Activated CD4-positive, alpha-beta T cell treated with anti-CD3 and anti-CD28 coated beads, Interleukin-2, amount 10 ng/mL, durations not matched to agents 24 days and 14 days (primary cell): ENCODE data around the gene ARHGEF39. TPM values are rescaled to one million over a fixed set of nuclear protein-coding genes. Genes with fewer than 3 reads are reported as not detected.

Source experiments
- DNase-seq: peaks from one replicate; pipeline ENCODE4 v3.0.0; 2022
- H3K27ac Mint-ChIP-seq: one replicate; pipeline ENCODE4 v1.8.0; 2022; ENCODE audit warnings: mild to moderate bottlenecking, mixed read lengths
- H3K27me3 Mint-ChIP-seq: one replicate; pipeline ENCODE4 v1.8.0; 2022; ENCODE audit warnings: mixed read lengths
- H3K36me3 Mint-ChIP-seq: one replicate; pipeline ENCODE4 v1.8.0; 2022; ENCODE audit warnings: low read depth, mild to moderate bottlenecking, mixed read lengths
- H3K4me1 Mint-ChIP-seq: one replicate; pipeline ENCODE4 v1.8.0; 2021; ENCODE audit warnings: mixed read lengths
- H3K4me3 Mint-ChIP-seq: one replicate; pipeline ENCODE4 v1.8.0; 2022; ENCODE audit warnings: mild to moderate bottlenecking, moderate library complexity, mixed read lengths
- H3K9me3 Mint-ChIP-seq: one replicate; pipeline ENCODE4 v1.8.0; 2021; ENCODE audit warnings: mixed read lengths
- intact Hi-C: fragments of 100-400 bp; cut with micrococcal nuclease; formaldehyde crosslinking; loops from one replicate; pipeline ENCODE4 v1.15.1; 2023
- total RNA-seq: library from RNA; stranded (reverse); gene quantifications from 2 replicates; pipeline ENCODE4 v1.2.3, GENCODE V29; 2022

ARHGEF39 gene
- total RNA-seq, 1 donor from 2014 or later, result 9.9 TPM

DNA sequence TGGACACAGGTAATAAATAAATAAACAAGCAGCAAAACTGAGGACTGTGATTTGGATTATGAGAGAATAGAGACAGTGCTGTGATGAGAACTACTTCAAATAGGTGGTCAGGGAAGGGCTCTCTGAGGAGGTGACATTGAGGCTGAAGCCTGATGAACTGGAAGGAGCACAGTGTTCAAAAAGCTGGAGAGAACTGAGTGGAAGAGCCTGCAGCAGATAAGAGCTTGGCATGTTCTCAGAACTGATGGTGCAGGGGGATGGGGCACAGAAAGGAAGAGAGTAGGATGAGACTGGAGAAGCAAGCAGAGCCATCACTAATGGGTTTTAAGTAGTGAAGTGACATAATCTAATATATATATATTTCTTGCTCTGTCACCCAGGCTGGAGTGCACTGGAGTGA is 35.9 kb upstream of the ARHGEF39 start:
- intact Hi-C loops, result no loop called here
- H3K27ac Mint-ChIP-seq, result no peak overlapping the region
- no peak overlapping the region for H3K4me3 Mint-ChIP-seq
- no peaks in the 10 kb centered on the region for H3K27me3 Mint-ChIP-seq
- peaks cover 50% of the 10 kb centered on the region for H3K36me3 Mint-ChIP-seq
- no peak for DNase-seq
- H3K4me1 Mint-ChIP-seq, result peaks cover 2% of the 10 kb centered on the region
- H3K9me3 Mint-ChIP-seq, result no peaks in the 10 kb centered on the region

GRCh38 chr9:35700031-35700430 is 35.0 kb upstream of the ARHGEF39 start:
- peaks cover 45% of the 10 kb centered on the region for H3K36me3 Mint-ChIP-seq
- DNase-seq, result no peak
- H3K27me3 Mint-ChIP-seq, result no peaks in the 10 kb centered on the region
- peaks cover 2% of the 10 kb centered on the region for H3K4me1 Mint-ChIP-seq
- H3K27ac Mint-ChIP-seq, result no peak overlapping the region
- no peak overlapping the region for H3K4me3 Mint-ChIP-seq
- no peaks in the 10 kb centered on the region for H3K9me3 Mint-ChIP-seq
- intact Hi-C loops, result no loop called here

- no peaks in the 10 kb centered on the region for H3K27me3 Mint-ChIP-seq
- intact Hi-C loops, result no loop called here
- H3K4me3 Mint-ChIP-seq, result no peak overlapping the region
- H3K27ac Mint-ChIP-seq, result no peak overlapping the region
- H3K4me1 Mint-ChIP-seq, result peaks cover 2% of the 10 kb centered on the region
- no peak for DNase-seq
- H3K9me3 Mint-ChIP-seq, result no peaks in the 10 kb centered on the region
- H3K36me3 Mint-ChIP-seq, result peaks cover 29% of the 10 kb centered on the region
These were observed 33.2 kb upstream of the ARHGEF39 start for GRCh38 chr9:35698231-35698630.

DNA sequence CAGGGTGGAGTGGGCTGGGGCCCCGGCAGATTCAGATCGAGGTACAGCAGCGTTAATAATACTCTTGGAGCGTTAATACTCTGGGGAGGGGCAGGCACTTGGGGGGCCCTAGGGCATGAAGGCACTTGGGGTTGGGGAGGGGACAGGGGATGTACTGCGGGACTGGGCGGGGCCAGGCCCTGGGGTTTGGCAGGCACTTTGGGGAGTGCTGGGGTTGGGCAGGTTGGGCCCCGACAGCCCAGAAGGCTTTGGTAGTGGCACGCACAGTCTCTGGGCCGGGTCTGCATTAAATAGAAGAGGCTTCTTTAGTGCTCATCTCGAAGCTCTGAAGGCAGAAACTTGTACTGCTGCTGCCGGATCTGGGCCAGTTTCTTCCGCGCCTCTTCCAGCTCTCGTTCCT is 32.5 kb upstream of the ARHGEF39 start:
- Mint-ChIP-seq H3K27ac (no peak overlapping the region), H3K36me3 (peaks cover 23% of the 10 kb centered on the region), H3K4me3 (no peak overlapping the region), H3K27me3 (no peaks in the 10 kb centered on the region), H3K4me1 (peaks cover 2% of the 10 kb centered on the region), H3K9me3 (no peaks in the 10 kb centered on the region)
- intact Hi-C loops, result loop anchor here (2.0 kb wide), 1 partner anchor 31 kb away; no protein-coding TSS in a partner anchor
- DNase-seq, result no peak

- intact Hi-C loops, result loop anchor here (2.0 kb wide), 1 partner anchor 32 kb away; no protein-coding TSS in a partner anchor
- peak overlapping the region; percentile 4 for H3K27ac Mint-ChIP-seq
These were observed 31.7 kb upstream of the ARHGEF39 start for GRCh38 chr9:35696520-35697215.

GRCh38 chr9:35695943-35696401 is 31.0 kb upstream of the ARHGEF39 start:
- peaks cover 8% of the 10 kb centered on the region for H3K4me1 Mint-ChIP-seq
- H3K36me3 Mint-ChIP-seq, result peaks cover 23% of the 10 kb centered on the region
- H3K9me3 Mint-ChIP-seq, result no peaks in the 10 kb centered on the region
- intact Hi-C loops, result loop anchor here (2.0 kb wide), 1 partner anchor 33 kb away; no protein-coding TSS in a partner anchor
- no peak for DNase-seq
- H3K27ac Mint-ChIP-seq, result no peak overlapping the region
- H3K4me3 Mint-ChIP-seq, result no peak overlapping the region
- no peaks in the 10 kb centered on the region for H3K27me3 Mint-ChIP-seq

More at GRCh38 chr9:35696520-35697215, 31.7 kb upstream of the ARHGEF39 start:
- peak; percentile 87 for DNase-seq
- no peaks in the 10 kb centered on the region for H3K27me3 Mint-ChIP-seq
- no peaks in the 10 kb centered on the region for H3K9me3 Mint-ChIP-seq
- H3K4me1 Mint-ChIP-seq, result peaks cover 5% of the 10 kb centered on the region
- H3K4me3 Mint-ChIP-seq, result no peak overlapping the region
- H3K36me3 Mint-ChIP-seq, result peaks cover 23% of the 10 kb centered on the region

GRCh38 chr9:35691757-35692301 is 26.8 kb upstream of the ARHGEF39 start:
- Mint-ChIP-seq H3K4me3 (peak overlapping the region; percentile 86), H3K27me3 (no peaks in the 10 kb centered on the region), H3K36me3 (peaks cover 7% of the 10 kb centered on the region), H3K27ac (peak overlapping the region; percentile 49), H3K4me1 (peaks cover 23% of the 10 kb centered on the region), H3K9me3 (no peaks in the 10 kb centered on the region)
- intact Hi-C loops, result loop anchor here (2.0 kb wide), 1 partner anchor 33 kb away; the partner anchor contains the start of genes CCDC107 and RMRP
- no peak for DNase-seq

DNA sequence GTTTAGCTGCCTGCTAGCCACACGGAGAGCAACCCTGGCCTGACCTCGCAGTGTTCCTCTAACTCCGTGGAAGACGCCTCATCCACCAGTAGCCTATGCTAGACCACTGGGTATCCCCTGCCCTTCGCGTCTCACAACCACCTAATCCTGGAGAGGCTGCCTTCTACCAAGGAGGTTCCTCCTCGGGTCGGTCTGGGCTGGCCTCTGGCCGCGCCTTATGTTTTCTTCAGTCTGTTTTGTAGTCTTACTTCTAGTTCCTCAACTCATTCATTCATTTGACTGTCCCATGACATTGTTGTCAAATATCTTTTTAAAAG is 26.3 kb upstream of the ARHGEF39 start:
- DNase-seq, result no peak
- no peaks in the 10 kb centered on the region for H3K9me3 Mint-ChIP-seq
- H3K27me3 Mint-ChIP-seq, result no peaks in the 10 kb centered on the region
- H3K27ac Mint-ChIP-seq, result peak overlapping the region; percentile 81
- peaks cover 1% of the 10 kb centered on the region for H3K36me3 Mint-ChIP-seq
- H3K4me1 Mint-ChIP-seq, result peaks cover 21% of the 10 kb centered on the region
- intact Hi-C loops, result loop anchor here (2.0 kb wide), 1 partner anchor 32 kb away; the partner anchor contains the start of genes CCDC107 and RMRP
- peak overlapping the region; percentile 86 for H3K4me3 Mint-ChIP-seq

GRCh38 chr9:35690614-35691333 is 25.8 kb upstream of the ARHGEF39 start:
- peak overlapping the region; percentile 81 for H3K27ac Mint-ChIP-seq

DNA sequence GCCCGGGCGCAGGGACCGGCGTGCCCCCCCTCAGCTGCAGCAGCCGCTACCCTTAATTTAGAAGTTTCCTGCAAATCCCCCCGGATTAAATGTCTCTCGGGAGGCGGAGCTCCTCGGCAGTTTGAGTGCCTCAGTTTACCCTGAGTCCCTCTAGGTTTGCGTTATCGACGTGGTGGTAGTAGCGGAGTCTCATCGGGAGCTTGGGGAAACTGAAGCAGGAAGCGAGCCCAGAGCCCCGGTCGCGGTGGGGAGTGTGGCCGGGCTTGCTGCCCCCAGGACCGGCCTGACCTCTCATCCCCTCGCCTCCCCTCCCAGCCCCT is 25.3 kb upstream of the ARHGEF39 start:
- intact Hi-C loops, result loop anchor here (2.0 kb wide), 1 partner anchor 31 kb away; the partner anchor contains the start of genes CCDC107 and RMRP
- H3K36me3 Mint-ChIP-seq, result no peaks in the 10 kb centered on the region
- DNase-seq, result no peak
- no peaks in the 10 kb centered on the region for H3K9me3 Mint-ChIP-seq
- H3K27ac Mint-ChIP-seq, result peak overlapping the region; percentile 60
- peaks cover 21% of the 10 kb centered on the region for H3K4me1 Mint-ChIP-seq
- H3K4me3 Mint-ChIP-seq, result peak overlapping the region; percentile 86
- no peaks in the 10 kb centered on the region for H3K27me3 Mint-ChIP-seq

More at GRCh38 chr9:35690614-35691333, 25.8 kb upstream of the ARHGEF39 start:
- peaks cover 21% of the 10 kb centered on the region for H3K4me1 Mint-ChIP-seq
- H3K4me3 Mint-ChIP-seq, result peak overlapping the region; percentile 86
- DNase-seq, result peak; percentile 79
- no peaks in the 10 kb centered on the region for H3K27me3 Mint-ChIP-seq
- no peaks in the 10 kb centered on the region for H3K9me3 Mint-ChIP-seq
- H3K36me3 Mint-ChIP-seq, result no peaks in the 10 kb centered on the region
- intact Hi-C loops, result loop anchor here (2.0 kb wide), 1 partner anchor 32 kb away; the partner anchor contains the start of genes CCDC107 and RMRP

DNA sequence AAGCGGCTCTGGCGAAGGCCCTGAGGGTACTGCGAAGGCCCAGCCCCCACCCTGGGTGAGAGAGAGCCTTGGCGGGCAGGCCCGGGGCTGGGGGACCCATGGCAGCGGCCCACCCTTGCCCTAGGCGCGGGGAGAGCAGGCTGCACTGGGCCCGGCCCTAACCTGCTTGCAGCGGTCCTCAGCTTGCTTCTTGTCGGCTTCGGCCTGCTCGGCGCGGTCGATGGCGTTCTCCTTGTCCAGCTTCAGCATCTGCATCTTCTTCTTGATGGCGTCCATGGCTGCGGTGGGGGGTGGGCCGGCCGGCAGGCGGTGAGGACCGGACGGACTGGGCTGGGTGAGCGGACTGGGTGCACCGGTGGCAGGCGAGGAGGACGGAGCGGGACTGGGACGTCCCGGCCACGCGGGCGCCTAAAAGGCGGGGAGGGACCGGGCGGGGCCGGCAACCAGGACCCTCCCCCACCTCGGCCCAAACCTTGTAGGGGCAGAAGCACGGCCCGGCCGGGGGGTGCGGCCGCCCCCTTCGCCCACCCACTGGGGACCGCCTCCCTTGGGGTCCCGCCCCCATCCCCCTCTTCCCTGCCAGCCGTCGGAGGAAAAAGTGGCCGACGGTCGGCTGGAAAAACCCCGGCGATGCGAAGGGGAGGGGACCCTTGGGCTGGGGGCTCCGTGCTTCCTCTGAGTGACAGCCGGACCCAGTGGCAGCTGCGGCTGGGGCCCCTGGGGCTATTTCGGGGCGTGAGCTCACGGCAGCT is 24.7 kb upstream of the ARHGEF39 start, which contains the start of gene TPM2:
Gene TPM2, minus strand, starts transcription at position 384 of the 752 bp plus-strand sequence. Its CDS starts 108 bp downstream, at position 276.
- Mint-ChIP-seq H3K27ac (peak within 1 kb of the TSS; percentile 81), H3K4me3 (peak within 1 kb of the TSS; percentile 86), H3K4me1 (peaks cover 21% of the 10 kb centered on the region), H3K9me3 (no peaks in the 10 kb centered on the region), H3K36me3 (no peaks in the 10 kb centered on the region), H3K27me3 (no peaks in the 10 kb centered on the region)
- intact Hi-C loops, result loop anchor here (2.0 kb wide), 2 partner anchors 31 to 43 kb away; partner anchors contain the start of genes CCDC107 and RMRP
- no peak for DNase-seq

- Mint-ChIP-seq H3K4me1 (peaks cover 21% of the 10 kb centered on the region), H3K36me3 (no peaks in the 10 kb centered on the region), H3K27ac (peak overlapping the region; percentile 51), H3K27me3 (no peaks in the 10 kb centered on the region), H3K4me3 (peak overlapping the region; percentile 69), H3K9me3 (no peaks in the 10 kb centered on the region)
- intact Hi-C loops, result loop anchor here (2.0 kb wide), 1 partner anchor 42 kb away; no protein-coding TSS in a partner anchor
- DNase-seq, result no peak
These were observed 23.9 kb upstream of the ARHGEF39 start for GRCh38 chr9:35688558-35689541.
